H9 (cell line): ENCODE data around the gene IRF4. TPM values are rescaled to one million over a fixed set of nuclear protein-coding genes. Genes with fewer than 3 reads are reported as not detected.

Experiments
- DNase-seq: peaks from one replicate; pipeline ENCODE4 v3.0.0-alpha.2; 2017
- H2AFZ ChIP-seq: one replicate; pipeline ENCODE4 v1.6.1; 2013; ENCODE audit warnings: mild to moderate bottlenecking, low read length, control low read depth, moderate library complexity
- H2AK5ac ChIP-seq: 2 replicates; pipeline ENCODE4 v1.6.1; 2013; ENCODE audit warnings: low read length, control low read depth, mixed read lengths; ENCODE audit not compliant: insufficient read length
- H2BK120ac ChIP-seq: one replicate; pipeline ENCODE4 v1.6.1; 2013; ENCODE audit warnings: low read depth, mild to moderate bottlenecking, low read length, control low read depth, inconsistent platforms; ENCODE audit not compliant: poor library complexity, severe bottlenecking
- H2BK12ac ChIP-seq: 2 replicates; pipeline ENCODE4 v1.6.1; 2013; ENCODE audit warnings: low read length, control low read depth, mixed read lengths, low read depth; ENCODE audit not compliant: insufficient read length
- H2BK15ac ChIP-seq: 2 replicates; pipeline ENCODE4 v1.6.1; 2013; ENCODE audit warnings: low read depth, low read length, control low read depth
- H2BK20ac ChIP-seq: one replicate; pipeline ENCODE4 v1.6.1; 2013; ENCODE audit warnings: low read depth, mild to moderate bottlenecking, low read length, control low read depth, inconsistent platforms; ENCODE audit not compliant: poor library complexity, severe bottlenecking
- H2BK5ac ChIP-seq: 2 replicates; pipeline ENCODE4 v1.6.1; 2013; ENCODE audit warnings: low read length, control low read depth, mixed read lengths; ENCODE audit not compliant: insufficient read length
- H3K14ac ChIP-seq: 2 replicates; pipeline ENCODE4 v1.6.1; 2013; ENCODE audit warnings: low read length, control low read depth; ENCODE audit not compliant: insufficient read depth
- H3K18ac ChIP-seq: 2 replicates; pipeline ENCODE4 v1.6.1; 2013; ENCODE audit warnings: low read depth, mild to moderate bottlenecking, mixed read lengths, low read length, control low read depth; ENCODE audit not compliant: insufficient read length
- H3K23ac ChIP-seq: 2 replicates; pipeline ENCODE4 v1.6.1; 2013; ENCODE audit warnings: low read length, control low read depth, mixed read lengths, low read depth; ENCODE audit not compliant: insufficient read length
- H3K23me2 ChIP-seq: 2 replicates; pipeline ENCODE4 v1.6.1; 2013; ENCODE audit warnings: low read depth, mild to moderate bottlenecking, mixed read lengths, low read length, control low read depth; ENCODE audit not compliant: insufficient read length, poor library complexity, severe bottlenecking
- H3K27ac ChIP-seq: 2 replicates; pipeline ENCODE4 v1.5.1; 2013; ENCODE audit warnings: low read length, control low read depth, mixed read lengths, low read depth; ENCODE audit not compliant: insufficient read length
- H3K27me3 ChIP-seq: 2 replicates; pipeline ENCODE4 v1.6.1; 2013; ENCODE audit warnings: low read length, control low read depth, inconsistent platforms; ENCODE audit not compliant: insufficient read depth
- H3K4ac ChIP-seq: 2 replicates; pipeline ENCODE4 v1.6.1; 2013; ENCODE audit warnings: low read depth, mild to moderate bottlenecking, control low read depth, inconsistent platforms, low read length, moderate library complexity
- H3K4me1 ChIP-seq: 2 replicates; pipeline ENCODE4 v1.6.1; 2013; ENCODE audit warnings: low read length, control low read depth, inconsistent platforms; ENCODE audit not compliant: insufficient read depth
- H3K4me2 ChIP-seq: 2 replicates; pipeline ENCODE4 v1.6.1; 2013; ENCODE audit warnings: low read length, control low read depth, mixed read lengths; ENCODE audit not compliant: insufficient read length, insufficient read depth
- H3K56ac ChIP-seq: 2 replicates; pipeline ENCODE4 v1.6.1; 2013; ENCODE audit warnings: low read depth, mild to moderate bottlenecking, mixed read lengths, low read length, control low read depth; ENCODE audit not compliant: insufficient read length
- H3K79me1 ChIP-seq: 2 replicates; pipeline ENCODE4 v1.6.1; 2013; ENCODE audit warnings: low read depth, mild to moderate bottlenecking, moderate library complexity, low read length, control low read depth, inconsistent platforms; ENCODE audit not compliant: insufficient read depth, poor library complexity, severe bottlenecking
- H3K79me2 ChIP-seq: 2 replicates; pipeline ENCODE4 v1.6.1; 2013; ENCODE audit warnings: low read length, control low read depth, inconsistent platforms; ENCODE audit not compliant: insufficient read depth
- H3K9ac ChIP-seq: 2 replicates; pipeline ENCODE4 v1.6.1; 2013; ENCODE audit warnings: low read length, control low read depth, mixed read lengths; ENCODE audit not compliant: insufficient read length; ENCODE audit errors: extremely low read depth
- H3K9me3 ChIP-seq: one replicate; pipeline ENCODE4 v1.6.1; 2013; ENCODE audit warnings: low read depth, low read length, inconsistent platforms; ENCODE audit not compliant: control insufficient read depth
- H3T11ph ChIP-seq: one replicate; pipeline ENCODE4 v1.6.1; 2013; ENCODE audit warnings: mild to moderate bottlenecking, low read length, control low read depth, inconsistent platforms
- H4K20me1 ChIP-seq: one replicate; pipeline ENCODE4 v1.6.1; 2013; ENCODE audit not compliant: control insufficient read depth, insufficient read length, insufficient read depth
- H4K5ac ChIP-seq: 2 replicates; pipeline ENCODE4 v1.6.1; 2013; ENCODE audit warnings: low read depth, mild to moderate bottlenecking, mixed read lengths, low read length, control low read depth; ENCODE audit not compliant: insufficient read length
- H4K8ac ChIP-seq: replicated peaks from 2 replicates; pipeline ENCODE4 v1.6.1; 2013; ENCODE audit warnings: low read length, control low read depth, mixed read lengths, low read depth; ENCODE audit not compliant: insufficient read length
- H4K91ac ChIP-seq: 2 replicates; pipeline ENCODE4 v1.6.1; 2013; ENCODE audit warnings: low read depth, mild to moderate bottlenecking, moderate library complexity, mixed read lengths, low read length, control low read depth; ENCODE audit not compliant: insufficient read length
- H3K27ac Mint-ChIP-seq, 3 experiments: 2 replicates in 2 of 3; 3 replicates in 1 of 3; pipeline ENCODE4 v1.8.0; 2020 to 2021; ENCODE audit warnings: mixed read lengths in 3 of 3, mild to moderate bottlenecking in 1 of 3, moderate library complexity in 1 of 3
- H3K27me3 Mint-ChIP-seq: 2 replicates; pipeline ENCODE4 v1.8.0; 2021; ENCODE audit warnings: low read depth, mild to moderate bottlenecking, moderate library complexity, mixed read lengths
- H3K36me3 Mint-ChIP-seq, 3 experiments: 2 replicates in 2 of 3; 3 replicates in 1 of 3; pipeline ENCODE4 v1.8.0; 2020 to 2021; ENCODE audit warnings: low read depth in 3 of 3, mixed read lengths in 3 of 3; ENCODE audit not compliant: insufficient read depth in 1 of 3
- H3K4me1 Mint-ChIP-seq, 2 experiments: 2 replicates each; pipeline ENCODE4 v1.8.0; 2020; ENCODE audit warnings: mixed read lengths in 2 of 2
- H3K4me3 Mint-ChIP-seq, 2 experiments: 2 replicates in 1 of 2; 3 replicates in 1 of 2; pipeline ENCODE4 v1.8.0; 2020 to 2021; ENCODE audit warnings: mild to moderate bottlenecking in 2 of 2, mixed read lengths in 2 of 2, moderate library complexity in 1 of 2
- H3K9me3 Mint-ChIP-seq, 2 experiments: 2 replicates in 1 of 2; 3 replicates in 1 of 2; pipeline ENCODE4 v1.8.0; 2020; ENCODE audit warnings: mild to moderate bottlenecking in 2 of 2, mixed read lengths in 2 of 2, moderate library complexity in 1 of 2
- CTCF ChIP-seq: fragments of 200-600 bp; sonication (generic); conservative IDR thresholded peaks from 3 replicates; pipeline ENCODE4 v1.8.0; 2021; ENCODE audit warnings: antibody characterized with exemption, mild to moderate bottlenecking
- WGBS: extraction: QIAGEN DNeasy Blood & Tissue Kit; methylation state at CpG from one replicate; pipeline ENCODE4 v1.1.7; 2013; ENCODE audit warnings: missing lambda C conversion rate, low lambda C conversion rate, mixed read lengths; ENCODE audit not compliant: insufficient read length; ENCODE audit errors: extremely low coverage; 5-methylcytosine and 5-hydroxymethylcytosine counted together
- total RNA-seq: library from RNA; stranded (reverse); gene quantifications from 2 replicates; pipeline ENCODE4 v1.2.1, GENCODE V29; 2021

Gene IRF4
- total RNA-seq, 1 experiment from 2014 or later = 0.31 TPM

DNA sequence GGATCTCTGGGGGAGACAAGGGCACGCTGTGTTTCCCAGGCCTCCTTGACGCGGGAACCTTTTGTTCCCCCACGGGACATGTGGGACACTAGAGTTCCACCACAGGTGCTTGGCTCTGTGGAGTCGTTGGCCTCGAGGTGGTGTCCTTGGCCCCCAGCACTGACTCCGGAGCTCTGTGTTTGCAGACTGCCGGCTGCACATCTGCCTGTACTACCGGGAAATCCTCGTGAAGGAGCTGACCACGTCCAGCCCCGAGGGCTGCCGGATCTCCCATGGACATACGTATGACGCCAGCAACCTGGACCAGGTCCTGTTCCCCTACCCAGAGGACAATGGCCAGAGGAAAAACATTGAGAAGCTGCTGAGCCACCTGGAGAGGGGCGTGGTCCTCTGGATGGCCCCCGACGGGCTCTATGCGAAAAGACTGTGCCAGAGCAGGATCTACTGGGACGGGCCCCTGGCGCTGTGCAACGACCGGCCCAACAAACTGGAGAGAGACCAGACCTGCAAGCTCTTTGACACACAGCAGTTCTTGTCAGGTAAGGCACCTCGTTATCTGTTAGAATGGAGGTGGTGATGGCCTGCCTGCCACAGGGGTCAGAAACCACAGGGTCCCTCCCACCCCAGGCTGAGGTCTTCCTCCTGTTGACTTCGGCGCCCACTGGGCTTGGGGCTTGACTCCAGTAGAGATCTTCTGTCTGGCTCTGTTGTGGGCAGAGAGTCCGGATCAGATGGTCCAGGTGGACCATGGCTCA, 9.9 kb downstream of the IRF4 start:
- H3K56ac ChIP-seq = no peak overlapping the region
- Mint-ChIP-seq H3K36me3 (peaks cover 0 to 4% (median 0%) of the 10 kb centered on the region in 3 experiments; a peak in 3 of 7 replicates), H3K27ac (no peak overlapping the region), H3K4me3 (no peak overlapping the region), H3K4me1 (no peaks in the 10 kb centered on the region), H3K27me3 (peaks cover 36% of the 10 kb centered on the region), H3K9me3 (peaks cover 0 to 3% of the 10 kb centered on the region in 2 experiments; a peak in 1 of 5 replicates)
- no peak overlapping the region for H2BK5ac ChIP-seq
- H3K79me1 ChIP-seq = no peaks in the 10 kb centered on the region
- H4K5ac ChIP-seq = no peak overlapping the region
- H3K18ac ChIP-seq = no peak overlapping the region
- H2BK20ac ChIP-seq = no peak overlapping the region
- H2BK12ac ChIP-seq = no peak overlapping the region
- no peaks in the 10 kb centered on the region for H3K27me3 ChIP-seq
- no peak overlapping the region for H3K9ac ChIP-seq
- no peak overlapping the region for H2AFZ ChIP-seq
- H2BK15ac ChIP-seq = no peak overlapping the region
- no CpG with 5 or more reads among the region's 27 CpGs for WGBS
- no peaks in the 10 kb centered on the region for H3K23me2 ChIP-seq
- no peak overlapping the region for H3K27ac ChIP-seq
- no peak overlapping the region for H3K4ac ChIP-seq
- H3T11ph ChIP-seq = no peak overlapping the region
- no peak overlapping the region for H3K23ac ChIP-seq
- no peaks in the 10 kb centered on the region for H4K20me1 ChIP-seq
- DNase-seq = no peak
- no peak for TF ChIP-seq CTCF
- H2AK5ac ChIP-seq = no peak overlapping the region
- no peak overlapping the region for H4K91ac ChIP-seq
- H3K4me2 ChIP-seq = no peak overlapping the region
- no peaks in the 10 kb centered on the region for H3K9me3 ChIP-seq
- no peak overlapping the region for H4K8ac ChIP-seq
- H3K14ac ChIP-seq = no peak overlapping the region
- no peaks in the 10 kb centered on the region for H3K79me2 ChIP-seq
- no peak overlapping the region for H2BK120ac ChIP-seq
- no peaks in the 10 kb centered on the region for H3K4me1 ChIP-seq
